ENCODE data around the gene TAPBP. TPM values are rescaled to one million over a fixed set of nuclear protein-coding genes. Genes with fewer than 3 reads are reported as not detected.

TAPBP gene
- total RNA-seq, 1 donor = 125 TPM

DNA sequence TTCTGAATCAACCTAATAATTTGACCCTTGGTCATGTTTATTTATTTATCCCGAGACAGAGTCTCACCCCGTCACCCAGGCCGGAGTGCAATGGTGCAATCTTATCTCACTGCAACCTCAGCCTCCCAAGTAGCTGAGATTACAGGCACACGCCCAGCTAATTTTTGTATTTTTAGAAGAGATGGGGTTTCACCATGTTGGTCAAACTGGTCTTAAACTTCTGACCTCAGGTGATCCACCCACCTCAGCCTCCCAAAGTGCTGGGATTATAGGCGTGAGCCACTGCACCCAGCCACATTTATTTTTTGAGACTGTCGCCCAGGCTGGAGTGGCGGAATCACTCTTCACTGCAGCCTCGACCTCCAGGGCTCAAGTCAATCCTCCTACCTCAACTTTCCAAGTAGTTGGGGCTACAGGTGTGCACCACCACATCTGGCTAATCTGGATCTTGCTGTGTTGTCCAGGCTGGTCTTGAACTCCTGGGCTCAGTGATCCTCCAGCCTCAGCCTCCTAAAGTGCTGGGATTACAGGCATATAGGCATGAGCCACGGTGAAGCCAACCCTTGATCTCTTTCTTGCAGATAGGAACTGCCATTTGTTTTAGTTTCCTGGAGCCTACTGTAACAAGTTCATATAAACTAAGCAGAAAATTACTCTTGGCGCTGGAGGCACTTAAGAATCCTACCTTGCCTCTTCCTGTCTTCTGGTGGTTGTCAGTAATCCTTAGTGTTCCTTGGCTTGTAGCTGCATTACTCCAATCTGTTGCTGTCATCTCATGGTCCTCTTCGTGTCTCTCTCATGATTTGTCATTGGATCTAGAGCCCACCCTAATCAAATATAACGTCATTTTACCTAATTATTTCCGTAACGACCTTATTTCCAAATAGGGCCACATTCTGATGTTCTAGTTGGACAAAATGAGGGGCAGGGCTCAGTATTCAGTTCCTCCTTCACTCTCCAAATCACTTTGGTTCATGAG, 39.7 kb downstream of the TAPBP start:
- peak overlapping the region; percentile 99 for H3K4me3 ChIP-seq (ENCODE audit: low read depth, low read length)
- TF ChIP-seq, protein P1, sequence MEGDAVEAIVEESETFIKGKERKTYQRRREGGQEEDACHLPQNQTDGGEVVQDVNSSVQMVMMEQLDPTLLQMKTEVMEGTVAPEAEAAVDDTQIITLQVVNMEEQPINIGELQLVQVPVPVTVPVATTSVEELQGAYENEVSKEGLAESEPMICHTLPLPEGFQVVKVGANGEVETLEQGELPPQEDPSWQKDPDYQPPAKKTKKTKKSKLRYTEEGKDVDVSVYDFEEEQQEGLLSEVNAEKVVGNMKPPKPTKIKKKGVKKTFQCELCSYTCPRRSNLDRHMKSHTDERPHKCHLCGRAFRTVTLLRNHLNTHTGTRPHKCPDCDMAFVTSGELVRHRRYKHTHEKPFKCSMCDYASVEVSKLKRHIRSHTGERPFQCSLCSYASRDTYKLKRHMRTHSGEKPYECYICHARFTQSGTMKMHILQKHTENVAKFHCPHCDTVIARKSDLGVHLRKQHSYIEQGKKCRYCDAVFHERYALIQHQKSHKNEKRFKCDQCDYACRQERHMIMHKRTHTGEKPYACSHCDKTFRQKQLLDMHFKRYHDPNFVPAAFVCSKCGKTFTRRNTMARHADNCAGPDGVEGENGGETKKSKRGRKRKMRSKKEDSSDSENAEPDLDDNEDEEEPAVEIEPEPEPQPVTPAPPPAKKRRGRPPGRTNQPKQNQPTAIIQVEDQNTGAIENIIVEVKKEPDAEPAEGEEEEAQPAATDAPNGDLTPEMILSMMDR (IDR thresholded peaks at IDR 0.05; ENCODE audit: insufficient read depth, low read depth, low read length) = no peak
- peak; percentile 17 for DNase-seq (ENCODE audit: low read depth)

DNA sequence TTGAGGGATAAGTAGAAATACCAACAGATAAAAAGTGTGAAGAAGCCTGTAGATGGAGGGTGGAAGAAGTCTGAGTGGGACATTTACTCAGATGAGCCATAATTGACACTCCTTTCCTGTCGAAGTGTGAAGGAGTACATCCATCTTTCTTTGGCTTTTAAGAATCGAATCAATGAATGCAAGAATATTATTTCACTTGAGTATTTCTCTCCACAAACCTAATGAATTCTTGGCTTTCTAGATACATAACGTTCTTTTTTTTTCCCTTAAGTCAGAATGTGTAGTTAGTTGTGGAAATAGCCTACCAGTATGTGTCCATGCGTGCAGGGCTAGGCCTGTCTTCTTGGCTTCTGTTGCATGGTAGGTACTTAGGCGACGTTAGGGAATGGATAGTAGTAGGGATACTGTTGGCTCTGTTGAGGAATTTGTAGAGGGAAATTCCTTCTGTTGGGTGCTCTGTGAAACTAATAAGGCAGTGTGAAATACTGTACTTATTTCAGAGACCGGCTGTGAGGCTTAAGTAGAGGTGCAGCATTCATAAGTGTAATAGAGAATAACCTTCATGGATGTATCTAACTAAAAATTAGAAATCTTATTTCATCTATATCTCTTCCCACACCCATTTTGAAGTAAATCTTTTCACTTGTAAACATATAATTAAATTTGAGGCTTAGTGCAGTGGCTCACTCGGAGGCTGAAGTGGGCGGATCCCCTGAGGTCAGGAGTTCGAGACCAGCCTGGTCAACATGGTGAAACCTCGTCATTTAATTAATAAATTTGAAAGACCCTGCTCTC, 40.6 kb downstream of the TAPBP start:
- TF ChIP-seq, protein P1 (IDR thresholded peaks at IDR 0.05; ENCODE audit: insufficient read depth, low read depth, low read length) = no peak
- H3K4me3 ChIP-seq (ENCODE audit: low read depth, low read length) = peak overlapping the region; percentile 99
- no peak for DNase-seq (ENCODE audit: low read depth)

DNA sequence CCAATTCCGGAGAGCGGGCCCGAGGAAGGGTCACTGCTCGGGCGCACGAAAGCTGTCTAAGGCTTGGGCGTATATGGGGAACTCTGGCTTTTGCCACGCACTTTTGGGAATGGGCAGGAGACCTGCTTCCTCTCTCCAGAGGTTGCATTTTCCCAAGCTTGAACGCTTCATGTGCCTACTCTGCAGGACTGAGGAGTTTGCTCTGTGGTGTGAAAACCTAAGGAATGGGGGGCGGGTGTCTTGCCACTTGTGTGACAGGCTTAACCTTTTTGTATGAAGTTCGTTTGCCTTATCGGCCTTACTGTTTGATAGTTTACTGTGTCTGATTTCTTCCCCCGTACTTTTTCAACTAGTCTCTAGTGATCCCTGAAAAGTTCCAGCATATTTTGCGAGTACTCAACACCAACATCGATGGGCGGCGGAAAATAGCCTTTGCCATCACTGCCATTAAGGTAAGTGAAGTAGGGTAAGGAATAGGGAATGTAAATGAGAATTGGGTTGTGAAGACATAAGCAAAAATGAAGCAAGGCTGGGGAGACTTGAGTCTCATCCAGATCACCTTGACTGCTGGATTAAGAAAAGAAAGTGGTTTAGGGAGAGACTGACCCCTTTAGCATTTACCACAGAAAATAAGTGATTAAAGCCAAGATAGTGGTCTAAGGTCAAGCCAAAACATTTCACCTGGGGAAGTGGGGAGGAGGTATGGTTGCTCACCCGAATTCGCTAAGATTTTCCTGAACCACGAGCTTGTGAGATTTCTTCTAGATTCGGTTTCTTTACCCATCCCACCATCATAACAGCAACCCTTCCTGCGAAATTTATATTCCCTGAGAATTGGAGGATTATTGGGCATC, 41.4 kb downstream of the TAPBP start:
- peak overlapping the region; percentile 99 for H3K4me3 ChIP-seq (ENCODE audit: low read depth, low read length)
- DNase-seq (ENCODE audit: low read depth) = no peak
- TF ChIP-seq, protein P1 (IDR thresholded peaks at IDR 0.05; ENCODE audit: insufficient read depth, low read depth, low read length) = no peak

DNA sequence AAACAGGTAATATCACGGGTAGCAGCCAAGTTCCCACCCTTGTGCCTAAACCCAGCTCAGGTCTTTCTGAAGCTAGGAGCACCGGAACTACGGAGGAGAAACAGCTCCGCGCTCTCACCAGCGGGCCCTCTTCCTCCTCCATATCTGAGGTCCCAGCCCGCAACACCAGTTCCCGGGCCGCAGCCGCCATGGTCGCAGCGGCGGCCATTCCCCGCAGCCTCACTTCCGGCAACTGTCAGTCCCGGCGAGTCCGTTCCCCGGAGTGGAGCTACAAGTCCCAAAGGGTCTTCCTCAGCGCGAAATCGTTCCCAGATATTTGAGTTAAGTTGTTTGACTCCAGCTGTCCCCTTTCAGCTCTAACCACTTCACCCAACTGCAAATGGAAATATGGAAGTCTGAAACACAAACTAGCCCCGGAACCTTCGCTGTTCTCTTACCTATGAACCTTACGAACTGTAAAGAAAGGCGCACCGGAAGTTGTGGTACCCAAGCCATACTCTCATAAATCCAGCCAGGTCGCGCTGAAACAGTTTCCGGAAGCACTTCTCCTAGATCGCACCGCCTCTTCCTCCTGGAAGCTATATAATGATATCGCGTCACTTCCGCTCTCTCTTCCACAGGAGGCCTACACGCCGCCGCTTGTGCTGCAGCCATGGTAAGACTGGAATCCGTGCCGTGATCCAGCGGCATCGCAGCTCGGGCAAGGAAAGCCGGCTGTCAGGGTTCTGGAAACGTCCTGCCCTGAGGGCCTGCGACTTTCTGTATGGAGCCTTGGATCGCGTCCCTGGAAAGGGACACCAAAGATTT, 42.2 kb downstream of the TAPBP start, which contains the start of the genes RPS18 and VPS52:
Gene RPS18, plus strand, starts transcription at position 608 of the 807 bp plus-strand sequence. Its CDS starts 45 bp downstream, at position 653.
Gene VPS52, minus strand, starts transcription at position 409 of the 807 bp plus-strand sequence. Its CDS starts 201 bp downstream, at position 208.
- DNase-seq (ENCODE audit: low read depth) = peak; percentile 100
- TF ChIP-seq, protein P1 (IDR thresholded peaks at IDR 0.05; ENCODE audit: insufficient read depth, low read depth, low read length) = no peak
- peak within 1 kb of the TSS; percentile 99 for H3K4me3 ChIP-seq (ENCODE audit: low read depth, low read length)

DNA sequence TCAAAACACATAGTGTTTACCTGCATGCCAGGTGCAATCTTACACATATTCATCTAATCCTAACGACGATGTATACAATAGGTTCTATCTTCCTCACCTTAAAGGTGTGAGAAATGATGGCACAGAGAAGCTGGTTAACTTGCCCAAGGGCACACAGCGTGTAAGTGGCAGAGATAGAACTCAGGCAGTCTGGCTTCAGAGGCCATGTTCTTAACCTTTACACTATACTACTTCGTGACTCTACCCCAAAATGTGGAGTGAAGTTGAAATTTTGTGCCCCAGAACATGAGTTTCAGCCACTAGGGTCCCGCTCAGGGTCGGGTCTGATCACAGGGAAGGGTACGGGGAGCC, 42.8 kb downstream of the TAPBP start:
- DNase-seq (ENCODE audit: low read depth) = no peak
- peak overlapping the region; percentile 99 for H3K4me3 ChIP-seq (ENCODE audit: low read depth, low read length)
- TF ChIP-seq, protein P1 (IDR thresholded peaks at IDR 0.05; ENCODE audit: insufficient read depth, low read depth, low read length) = no peak

Data from fibroblast of villous mesenchyme (primary cell).